ENCODE data around the gene HADHB. TPM values are rescaled to one million over a fixed set of nuclear protein-coding genes. Genes with fewer than 3 reads are reported as not detected.
"Not testable (repeated sequence)": the region's sequence is repeated elsewhere in the genome, so short reads cannot be mapped to it uniquely, and the experiment has no call there.

HADHB gene
- total RNA-seq, 1 donor from 2014 or later, result 86.6 TPM

DNA sequence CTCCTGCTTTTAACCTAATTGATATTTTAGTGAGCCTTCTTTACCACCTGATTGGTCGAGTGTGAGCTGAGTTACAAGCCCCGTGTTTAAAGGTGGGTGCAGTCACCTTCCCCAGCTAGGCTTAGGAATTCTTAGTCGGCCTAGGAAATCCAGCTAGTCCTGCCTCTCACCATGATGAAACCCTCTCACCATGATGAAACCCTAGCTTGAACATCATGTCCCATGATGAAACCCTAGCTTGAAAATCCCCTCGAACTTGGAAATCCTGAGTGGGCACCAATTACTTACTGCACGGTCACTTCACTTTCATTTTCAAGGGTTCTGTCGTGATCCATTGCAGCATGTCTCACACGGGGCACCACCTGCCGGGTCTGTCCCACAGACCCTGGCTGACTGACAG is 14.1 kb downstream of the HADHB start:
- H3K4me3 Mint-ChIP-seq; H3K27ac Mint-ChIP-seq; H3K4me1 Mint-ChIP-seq; DNase-seq; intact Hi-C loops (cut with micrococcal nuclease); H3K9me3 Mint-ChIP-seq; H3K27me3 Mint-ChIP-seq: not testable (repeated sequence)
- peaks cover 36% of the 10 kb centered on the region for H3K36me3 Mint-ChIP-seq (ENCODE audit: low read depth)

DNA sequence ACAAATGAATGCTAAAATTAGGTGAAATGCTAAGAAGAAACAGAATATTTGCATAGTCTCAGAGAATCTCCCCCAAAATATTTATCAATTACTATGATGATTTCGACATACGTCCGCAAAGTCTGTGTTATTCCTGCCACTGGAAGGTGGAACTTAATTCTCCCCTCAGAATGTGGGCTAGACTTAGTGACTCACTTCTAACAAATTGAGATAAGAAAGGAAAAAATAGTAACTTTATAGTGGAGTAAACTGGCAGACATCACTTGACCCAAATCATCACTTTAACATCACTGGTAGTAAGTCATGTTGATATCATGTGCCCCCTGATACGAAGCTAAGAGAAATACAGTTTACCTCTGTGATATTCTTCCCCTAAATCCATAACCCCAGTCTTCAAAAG is 23.5 kb downstream of the HADHB start:
- Mint-ChIP-seq H3K27ac (no peak overlapping the region), H3K4me1 (peaks cover 6% of the 10 kb centered on the region)

DNA sequence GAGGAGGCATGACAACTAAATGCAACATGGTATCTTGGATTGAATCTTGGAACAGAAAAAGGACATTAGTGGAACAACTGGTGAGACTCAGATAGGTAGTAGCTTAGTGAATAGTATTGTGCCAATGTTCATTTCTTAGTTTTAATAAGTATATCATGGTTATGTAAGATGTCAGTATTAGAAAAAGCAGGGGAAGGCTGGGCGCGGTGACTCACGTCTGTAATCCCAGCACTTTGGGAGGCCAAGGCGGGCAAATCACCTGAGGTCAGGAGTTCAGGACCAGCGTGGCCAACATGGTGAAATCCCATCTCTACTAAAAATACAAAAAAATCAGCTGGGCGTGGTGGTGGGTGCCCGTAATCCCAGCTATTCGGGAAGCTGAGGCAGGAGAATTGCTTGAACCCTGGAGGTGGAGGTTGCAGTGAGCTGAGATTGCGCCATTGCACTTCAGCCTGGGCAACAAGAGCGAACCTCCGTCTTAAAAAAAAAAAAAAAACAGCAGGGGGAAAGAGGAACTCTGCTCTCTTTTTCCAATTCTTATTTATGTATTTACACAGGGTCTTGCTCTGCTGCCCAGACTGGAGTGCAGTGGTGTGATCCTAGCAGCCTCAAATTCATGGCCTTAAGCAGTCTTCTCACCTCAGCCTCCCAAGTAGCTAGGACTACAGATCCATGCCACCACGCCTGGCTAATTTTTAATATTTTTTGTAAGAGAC is 24.1 kb downstream of the HADHB start:
- H3K27ac Mint-ChIP-seq; H3K9me3 Mint-ChIP-seq; DNase-seq; H3K4me3 Mint-ChIP-seq; H3K4me1 Mint-ChIP-seq; intact Hi-C loops (cut with micrococcal nuclease); H3K27me3 Mint-ChIP-seq: not testable (repeated sequence)
- peaks cover 20% of the 10 kb centered on the region for H3K36me3 Mint-ChIP-seq (ENCODE audit: low read depth)

More for the DNA sequence above, 23.5 kb downstream of the HADHB start:
- no peak for DNase-seq
- no peaks in the 10 kb centered on the region for H3K9me3 Mint-ChIP-seq
- H3K4me3 Mint-ChIP-seq, result no peak overlapping the region
- intact Hi-C loops (cut with micrococcal nuclease), result no loop called here
- H3K27me3 Mint-ChIP-seq, result no peaks in the 10 kb centered on the region
- peaks cover 21% of the 10 kb centered on the region for H3K36me3 Mint-ChIP-seq (ENCODE audit: low read depth)

DNA sequence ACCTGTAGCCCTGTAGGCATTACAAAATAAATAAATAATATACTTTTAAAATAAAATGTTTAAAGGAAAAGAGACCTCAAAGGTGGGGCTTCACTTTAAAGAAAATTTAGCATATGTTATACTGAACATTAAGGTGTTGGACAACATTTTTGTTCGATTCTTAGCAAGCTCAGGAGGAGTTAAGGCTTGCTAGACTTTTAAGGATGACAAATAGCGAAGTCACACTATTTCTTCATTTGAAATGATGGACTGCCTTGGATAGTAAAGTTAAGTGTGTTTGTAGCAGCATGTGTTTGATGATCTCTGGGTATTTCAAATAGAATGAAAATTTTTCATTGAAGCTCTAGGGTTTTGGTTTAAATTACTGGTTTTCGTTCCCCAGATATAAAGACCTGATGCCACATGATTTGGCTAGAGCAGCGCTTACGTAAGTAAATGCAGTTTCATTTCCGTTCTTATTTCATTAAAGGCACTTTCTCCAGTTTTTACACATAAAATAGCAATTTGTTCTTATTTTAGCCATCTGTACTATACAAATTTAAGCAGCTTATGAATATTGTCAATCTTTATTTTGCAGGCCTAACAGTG is 24.9 kb downstream of the HADHB start:
- peaks cover 9% of the 10 kb centered on the region for H3K4me1 Mint-ChIP-seq
- intact Hi-C loops (cut with micrococcal nuclease), result no loop called here
- H3K9me3 Mint-ChIP-seq, result no peaks in the 10 kb centered on the region
- no peak for DNase-seq
- no peak overlapping the region for H3K27ac Mint-ChIP-seq
- no peaks in the 10 kb centered on the region for H3K27me3 Mint-ChIP-seq
- peaks cover 21% of the 10 kb centered on the region for H3K36me3 Mint-ChIP-seq (ENCODE audit: low read depth)
- H3K4me3 Mint-ChIP-seq, result no peak overlapping the region

DNA sequence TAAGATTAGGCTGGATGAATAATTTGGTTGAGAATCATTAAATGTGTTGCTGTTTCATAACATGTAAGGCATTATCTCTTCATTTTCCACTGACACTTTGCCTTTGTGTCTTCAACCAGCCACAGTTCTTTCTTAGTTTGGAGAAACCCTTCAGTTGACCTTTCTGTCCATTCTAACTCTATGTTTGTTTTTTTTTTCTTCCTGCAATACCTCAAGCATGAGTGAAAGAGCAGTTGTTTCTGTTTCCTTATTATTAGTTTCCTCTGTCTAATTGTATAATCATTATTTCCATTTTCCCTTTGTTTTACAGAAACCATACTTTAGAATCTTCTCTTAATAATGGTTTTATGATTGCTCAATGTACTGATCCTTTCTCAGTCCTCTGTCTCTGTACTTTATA is 25.6 kb downstream of the HADHB start:
- peaks cover 9% of the 10 kb centered on the region for H3K4me1 Mint-ChIP-seq
- DNase-seq, result no peak
- H3K4me3 Mint-ChIP-seq, result no peak overlapping the region
- H3K36me3 Mint-ChIP-seq (ENCODE audit: low read depth), result peaks cover 23% of the 10 kb centered on the region
- intact Hi-C loops (cut with micrococcal nuclease), result no loop called here
- no peaks in the 10 kb centered on the region for H3K9me3 Mint-ChIP-seq
- H3K27me3 Mint-ChIP-seq, result no peaks in the 10 kb centered on the region
- peak overlapping the region; percentile 18 for H3K27ac Mint-ChIP-seq

DNA sequence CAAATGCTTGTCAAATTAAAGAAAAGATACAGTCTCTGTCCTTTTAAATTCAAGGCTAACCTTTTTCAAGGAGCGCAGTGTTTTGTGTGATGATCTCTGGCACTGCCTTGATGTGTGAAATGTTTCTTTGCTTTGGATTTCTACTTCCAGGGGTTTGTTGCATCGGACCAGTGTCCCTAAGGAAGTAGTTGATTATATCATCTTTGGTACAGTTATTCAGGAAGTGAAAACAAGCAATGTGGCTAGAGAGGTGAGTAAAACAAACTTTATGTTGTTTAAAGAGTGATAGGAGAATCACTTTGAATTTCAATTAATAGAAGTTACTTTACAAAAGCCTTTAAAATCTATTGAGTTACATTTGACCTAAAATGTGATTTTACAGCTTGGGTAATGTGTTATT is 28.8 kb downstream of the HADHB start:
- no peaks in the 10 kb centered on the region for H3K27me3 Mint-ChIP-seq
- peaks cover 25% of the 10 kb centered on the region for H3K36me3 Mint-ChIP-seq (ENCODE audit: low read depth)
- H3K4me3 Mint-ChIP-seq, result no peak overlapping the region
- H3K27ac Mint-ChIP-seq, result no peak overlapping the region
- no peaks in the 10 kb centered on the region for H3K9me3 Mint-ChIP-seq
- peaks cover 9% of the 10 kb centered on the region for H3K4me1 Mint-ChIP-seq
- intact Hi-C loops (cut with micrococcal nuclease), result no loop called here
- DNase-seq, result no peak

DNA sequence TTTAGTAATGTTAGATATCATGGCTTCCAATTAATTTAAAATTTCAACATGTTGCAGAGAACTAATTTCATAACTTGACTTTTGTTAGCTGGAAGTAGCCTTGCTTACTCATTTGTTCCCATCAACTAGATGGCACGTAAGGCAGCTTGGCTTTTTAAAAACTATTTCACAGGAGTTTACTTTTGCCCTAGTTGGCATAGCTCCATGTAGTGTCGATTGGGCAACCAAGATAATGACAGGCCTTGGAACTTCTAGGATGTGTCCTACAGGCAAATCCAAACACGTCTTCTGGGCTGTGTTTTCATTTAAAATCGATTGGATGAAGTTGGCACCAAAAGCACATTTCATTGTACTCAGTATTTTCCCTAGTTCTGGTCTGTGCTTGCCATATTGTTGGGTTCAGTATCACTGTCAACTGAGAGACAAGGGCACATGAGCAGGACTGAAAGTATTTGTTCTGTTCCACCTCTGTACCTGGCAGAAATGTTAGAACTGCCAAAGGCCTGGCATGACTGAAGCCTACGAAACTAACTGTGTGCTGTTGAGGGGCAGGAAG is 29.4 kb downstream of the HADHB start:
- no peaks in the 10 kb centered on the region for H3K27me3 Mint-ChIP-seq
- H3K36me3 Mint-ChIP-seq (ENCODE audit: low read depth), result peaks cover 31% of the 10 kb centered on the region
- intact Hi-C loops (cut with micrococcal nuclease), result no loop called here
- no peak overlapping the region for H3K4me3 Mint-ChIP-seq
- DNase-seq, result no peak
- no peak overlapping the region for H3K27ac Mint-ChIP-seq
- no peaks in the 10 kb centered on the region for H3K9me3 Mint-ChIP-seq
- H3K4me1 Mint-ChIP-seq, result peaks cover 9% of the 10 kb centered on the region

DNA sequence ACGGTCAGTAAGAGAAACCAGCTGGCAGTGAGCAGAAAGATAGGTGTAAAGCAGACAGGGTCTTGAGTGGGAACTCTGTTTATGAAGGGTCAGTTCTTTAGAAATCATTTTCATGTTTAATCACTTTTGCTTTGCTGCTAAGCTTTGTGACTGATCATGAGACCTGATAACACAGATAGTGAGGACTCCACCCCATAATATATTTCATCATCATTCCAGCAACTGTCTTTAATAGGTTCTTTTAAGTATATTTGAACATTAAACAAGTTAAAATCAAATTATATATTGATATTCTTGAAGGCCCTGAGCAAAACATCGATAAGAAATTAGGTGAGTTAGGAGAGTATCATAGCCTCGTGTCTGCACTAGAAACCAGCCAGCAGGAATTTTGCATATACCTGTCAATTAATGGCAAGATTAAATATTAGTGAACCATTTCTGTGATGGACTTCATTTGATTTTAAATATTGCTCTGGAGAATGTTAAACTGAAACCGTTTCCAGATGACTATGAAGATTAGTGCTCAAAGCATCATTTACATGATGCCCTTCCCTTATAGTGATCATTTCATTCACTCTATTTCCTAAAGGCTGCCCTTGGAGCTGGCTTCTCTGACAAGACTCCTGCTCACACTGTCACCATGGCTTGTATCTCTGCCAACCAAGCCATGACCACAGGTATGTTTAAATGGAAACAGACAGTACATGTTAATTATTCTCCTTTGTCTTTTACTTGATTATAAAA is 31.9 kb downstream of the HADHB start:
- no peak for DNase-seq
- no peaks in the 10 kb centered on the region for H3K27me3 Mint-ChIP-seq
- intact Hi-C loops (cut with micrococcal nuclease), result no loop called here
- H3K4me1 Mint-ChIP-seq, result peaks cover 4% of the 10 kb centered on the region
- H3K9me3 Mint-ChIP-seq, result no peaks in the 10 kb centered on the region
- no peak overlapping the region for H3K4me3 Mint-ChIP-seq
- H3K36me3 Mint-ChIP-seq (ENCODE audit: low read depth), result peaks cover 42% of the 10 kb centered on the region
- H3K27ac Mint-ChIP-seq, result no peak overlapping the region

DNA sequence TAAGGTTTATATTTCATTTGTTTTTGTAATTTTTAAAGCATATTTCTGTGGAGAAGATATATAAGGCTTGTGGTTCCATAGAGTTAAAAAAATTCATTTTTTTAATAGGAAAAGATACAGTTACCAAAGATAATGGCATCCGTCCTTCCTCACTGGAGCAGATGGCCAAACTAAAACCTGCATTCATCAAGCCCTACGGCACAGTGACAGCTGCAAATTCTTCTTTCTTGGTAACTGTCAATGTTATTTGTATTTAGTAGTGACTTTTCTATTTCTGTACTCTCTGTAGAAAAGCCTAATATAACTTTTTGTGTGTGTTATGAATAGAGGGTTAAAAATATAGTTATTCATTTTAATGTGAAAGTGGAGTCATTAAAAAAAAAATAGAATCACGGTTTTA is 35.1 kb downstream of the HADHB start:
- DNase-seq, result no peak
- Mint-ChIP-seq H3K27ac (no peak overlapping the region), H3K36me3 (ENCODE audit: low read depth) (peaks cover 51% of the 10 kb centered on the region), H3K9me3 (no peaks in the 10 kb centered on the region), H3K4me3 (no peak overlapping the region), H3K4me1 (no peaks in the 10 kb centered on the region), H3K27me3 (no peaks in the 10 kb centered on the region)
- intact Hi-C loops (cut with micrococcal nuclease), result no loop called here

DNA sequence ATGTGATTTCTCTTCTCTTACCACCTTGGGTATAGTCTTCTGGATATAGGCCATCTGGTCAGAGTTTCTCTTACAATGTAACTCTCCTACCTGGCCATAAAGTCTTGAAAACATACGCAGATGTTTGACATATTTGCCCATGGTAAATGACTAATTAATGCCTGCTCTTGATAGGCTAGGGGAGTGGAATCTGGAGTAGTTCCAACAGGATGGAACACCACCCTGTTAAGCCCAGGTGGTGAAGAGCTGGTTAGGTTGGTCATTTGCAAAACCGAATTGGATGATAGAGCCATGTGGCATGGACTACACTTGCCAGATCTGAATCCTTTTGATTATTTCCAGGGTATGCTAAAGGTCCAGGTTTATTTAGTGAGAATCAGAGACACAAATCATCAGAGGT is 36.5 kb downstream of the HADHB start:
- intact Hi-C loops (cut with micrococcal nuclease), result no loop called here
- Mint-ChIP-seq H3K27me3 (no peaks in the 10 kb centered on the region), H3K4me3 (no peak overlapping the region), H3K27ac (no peak overlapping the region), H3K9me3 (no peaks in the 10 kb centered on the region), H3K4me1 (no peaks in the 10 kb centered on the region), H3K36me3 (ENCODE audit: low read depth) (peaks cover 53% of the 10 kb centered on the region)
- no peak for DNase-seq

DNA sequence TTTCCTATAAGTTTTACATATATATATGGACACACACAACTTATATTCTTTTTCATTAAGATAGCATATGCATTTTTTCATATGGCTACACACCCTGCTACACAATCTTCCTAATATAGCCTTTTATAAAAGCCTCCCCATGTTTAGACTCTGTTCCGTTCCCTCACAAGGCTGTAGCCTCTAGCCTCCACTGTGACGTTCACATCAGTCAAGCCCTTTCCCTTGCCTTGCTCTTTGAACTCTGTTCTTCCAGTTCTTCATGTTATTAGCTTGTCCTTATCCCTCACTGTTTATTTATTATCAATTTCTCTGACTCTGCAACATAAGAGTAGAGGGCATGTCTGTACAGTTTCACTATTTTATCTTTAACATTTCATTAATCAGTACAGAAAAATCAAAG is 38.9 kb downstream of the HADHB start:
- Mint-ChIP-seq H3K27ac (no peak overlapping the region), H3K9me3 (no peaks in the 10 kb centered on the region), H3K4me1 (no peaks in the 10 kb centered on the region), H3K36me3 (ENCODE audit: low read depth) (peaks cover 56% of the 10 kb centered on the region), H3K27me3 (no peaks in the 10 kb centered on the region), H3K4me3 (no peak overlapping the region)
- intact Hi-C loops (cut with micrococcal nuclease), result no loop called here
- no peak for DNase-seq

DNA sequence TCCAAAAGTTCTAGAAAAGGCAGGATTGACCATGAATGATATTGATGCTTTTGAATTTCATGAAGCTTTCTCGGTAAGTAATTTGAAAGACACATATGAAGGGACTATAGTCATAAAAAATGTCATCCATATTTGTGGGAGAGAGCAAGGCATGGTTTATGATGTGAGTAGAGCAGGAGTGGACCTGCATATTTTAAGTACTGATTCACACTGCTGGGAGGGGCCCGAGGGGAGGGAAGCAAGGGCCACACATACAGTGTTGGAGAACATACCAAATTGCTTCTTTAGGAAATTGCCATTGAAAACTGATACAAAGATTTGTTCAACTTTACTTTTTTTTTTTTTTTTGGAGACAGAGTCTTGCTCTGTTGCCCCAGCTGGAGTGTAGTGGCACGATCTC is 39.4 kb downstream of the HADHB start:
- Mint-ChIP-seq H3K4me3 (no peak overlapping the region), H3K9me3 (no peaks in the 10 kb centered on the region), H3K27ac (no peak overlapping the region), H3K4me1 (no peaks in the 10 kb centered on the region), H3K27me3 (no peaks in the 10 kb centered on the region), H3K36me3 (ENCODE audit: low read depth) (peaks cover 51% of the 10 kb centered on the region)
- intact Hi-C loops (cut with micrococcal nuclease), result no loop called here
- no peak for DNase-seq

DNA sequence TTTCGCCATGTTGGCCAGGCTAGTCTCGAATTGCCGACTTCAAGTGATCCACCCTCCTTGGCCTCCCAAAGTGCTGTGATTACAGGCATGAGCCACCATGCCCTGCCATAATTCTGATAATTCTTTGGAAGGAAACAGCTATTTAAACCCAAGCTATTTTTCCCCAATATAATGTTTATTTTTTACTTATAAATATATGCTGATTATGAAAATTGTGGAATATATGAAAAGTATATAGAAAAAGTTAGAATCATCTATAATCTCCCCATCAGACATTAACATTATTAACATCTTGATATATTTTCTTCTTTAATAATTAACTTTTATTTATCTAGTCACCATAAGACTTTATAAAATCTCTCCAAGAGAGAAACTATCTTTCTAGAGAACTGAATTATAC is 41.2 kb downstream of the HADHB start:
- intact Hi-C loops (cut with micrococcal nuclease), result no loop called here
- H3K27ac Mint-ChIP-seq, result no peak overlapping the region
- H3K36me3 Mint-ChIP-seq (ENCODE audit: low read depth), result peaks cover 47% of the 10 kb centered on the region
- H3K4me1 Mint-ChIP-seq, result no peaks in the 10 kb centered on the region
- H3K27me3 Mint-ChIP-seq, result no peaks in the 10 kb centered on the region
- no peaks in the 10 kb centered on the region for H3K9me3 Mint-ChIP-seq
- no peak overlapping the region for H3K4me3 Mint-ChIP-seq
- DNase-seq, result no peak

DNA sequence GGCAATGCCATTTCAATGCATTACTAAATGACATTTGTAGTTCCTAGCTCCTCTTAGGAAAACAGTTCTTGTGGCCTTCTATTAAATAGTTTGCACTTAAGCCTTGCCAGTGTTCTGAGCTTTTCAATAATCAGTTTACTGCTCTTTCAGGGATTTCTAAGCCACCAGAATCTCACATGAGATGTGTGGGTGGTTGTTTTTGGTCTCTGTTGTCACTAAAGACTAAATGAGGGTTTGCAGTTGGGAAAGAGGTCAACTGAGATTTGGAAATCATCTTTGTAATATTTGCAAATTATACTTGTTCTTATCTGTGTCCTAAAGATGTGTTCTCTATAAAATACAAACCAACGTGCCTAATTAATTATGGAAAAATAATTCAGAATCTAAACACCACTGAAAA is 45.3 kb downstream of the HADHB start:
- intact Hi-C loops (cut with micrococcal nuclease), result no loop called here
- Mint-ChIP-seq H3K4me1 (peaks cover 3% of the 10 kb centered on the region), H3K9me3 (no peaks in the 10 kb centered on the region), H3K4me3 (no peak overlapping the region), H3K27ac (no peak overlapping the region), H3K27me3 (no peaks in the 10 kb centered on the region), H3K36me3 (ENCODE audit: low read depth) (peaks cover 25% of the 10 kb centered on the region)
- DNase-seq, result no peak
